Measurements from ENCODE around the gene APBB2. TPM values are rescaled to one million over a fixed set of nuclear protein-coding genes. Genes with fewer than 3 reads are reported as not detected.

Gene APBB2
- total and polyA plus RNA-seq, 2 of the 4 experiments (the other 2 are of a cell fraction) = 47.9 to 75.5 TPM

- Histone ChIP-seq H3K14ac (replicated peaks; ENCODE audit: low read depth, low read length) (no peak overlapping the region), H3K4ac (ENCODE audit: low read depth, low read length) (no peak overlapping the region), H3K4me2 (ENCODE audit: low read depth, low read length) (peak overlapping the region; percentile 87), H3K18ac (ENCODE audit: low read depth, low read length) (0 out of 2 replicates have a peak overlapping the region, but pooled peaks have one; percentile 4), H2AK5ac (ENCODE audit: low read depth, low read length) (no peak overlapping the region), H3K36me3 (ENCODE audit: control insufficient read depth, insufficient read depth, low read length) (no peaks in the 10 kb centered on the region), H4K8ac (ENCODE audit: low read depth in 2 of 2, low read length in 2 of 2) (no peak overlapping the region; a peak in 1 of 4 replicates), H3K4me1 (ENCODE audit: control insufficient read depth, insufficient read depth, low read length) (peaks cover 7% of the 10 kb centered on the region), H3K9ac (ENCODE audit: low read depth, low read length) (peak overlapping the region; percentile 4; the same call in 1 of the 2 replicates), H2AFZ (replicated peaks; ENCODE audit: low read length, poor library complexity) (no peak overlapping the region), H2AK9ac (replicated peaks; ENCODE audit: low read depth, low read length, poor library complexity) (no peak overlapping the region), H2BK20ac (ENCODE audit: low read depth, low read length) (no peak overlapping the region), H3K56ac (ENCODE audit: extremely low read depth, insufficient read depth, low read length) (no peak overlapping the region), H3K9me1 (ENCODE audit: insufficient read depth, low read length) (peaks cover 2% of the 10 kb centered on the region; the same call in 1 of the 2 replicates), H2BK120ac (ENCODE audit: low read depth, low read length) (no peak overlapping the region), H3K79me1 (ENCODE audit: low read depth in 1 of 2, low read length in 2 of 2) (peaks cover 36 to 64% of the 10 kb centered on the region in 2 experiments), H2BK5ac (ENCODE audit: low read depth, low read length, poor library complexity, severe bottlenecking) (peak overlapping the region; percentile 14), H3K23ac (ENCODE audit: low read depth, low read length) (no peak overlapping the region), H3K4me3 (ENCODE audit: insufficient read depth, low read depth, low read length) (peak overlapping the region; percentile 18; the same call in 1 of the 2 replicates), H3K27me3 (ENCODE audit: control insufficient read depth, insufficient read depth, low read length) (no peaks in the 10 kb centered on the region), H4K5ac (ENCODE audit: low read depth, low read length) (no peak overlapping the region), H2BK15ac (ENCODE audit: low read depth, low read length) (no peak overlapping the region), H4K91ac (ENCODE audit: insufficient read depth, low read depth, low read length) (no peak overlapping the region), H4K20me1 (ENCODE audit: insufficient read depth, low read length) (peaks cover 7% of the 10 kb centered on the region; the same call in 1 of the 2 replicates), H3K9me3 (ENCODE audit: control insufficient read depth, insufficient read depth, low read length) (no peaks in the 10 kb centered on the region), H3K27ac (ENCODE audit: insufficient read depth, low read length) (peak overlapping the region; percentile 5; the same call in 1 of the 2 replicates)
- dilution Hi-C loops (cut with HindIII; ENCODE audit: low sequenced_read_pairs, unreplicated experiment) (no loop called here), in situ Hi-C loops (cut with MboI; ENCODE audit: low sequenced_read_pairs) (no loop called here), intact Hi-C loops (cut with micrococcal nuclease) (no loop called here)
- CTCF ChIA-PET = interaction anchor here (0.6 to 1.1 kb wide), 4 partner anchors 18 to 210 kb away, joined by 3 to 6 read pairs (median 4); no protein-coding TSS in a partner anchor
- DNase-seq (peak; percentile 53), ATAC-seq (ENCODE audit: low read depth) (peak; percentile 86)
- WGBS, 2 experiments (ENCODE audit: extremely low coverage in 2 of 2, insufficient read length in 1 of 2) = no CpG with 5 or more reads among the region's 5 CpGs
- no TSS peak for BruUV-seq (replicated peaks)
- no peak for TF ChIP-seq ELK1 (IDR thresholded peaks at IDR 0.05; ENCODE audit: borderline replicate concordance, low read depth, low read length)
- TF ChIP-seq CEBPB (IDR thresholded peaks at IDR 0.05; ENCODE audit: low read depth, low read length) = peak; percentile 47; the same call in 1 of the 2 replicates
- TF ChIP-seq NFE2L2 (IDR thresholded peaks at IDR 0.05; ENCODE audit: low read depth, low read length) = 0 out of 2 replicates have a peak, but pooled peaks have one; percentile 26
- POLR2A ChIA-PET (ENCODE audit: unreplicated experiment) = no interaction called here
Measured at GRCh38 chr4:41185614-41186592, 28.4 kb downstream of the APBB2 start.

Measured in IMR-90 (cell line).